ENCODE data around the gene PIK3CB. TPM values are rescaled to one million over a fixed set of nuclear protein-coding genes. Genes with fewer than 3 reads are reported as not detected.

PIK3CB gene
- total and polyA plus RNA-seq, 2 experiments from 2014 or later: 14.3 to 23.0 TPM

- Histone ChIP-seq H3K27me3 (no peaks in the 10 kb centered on the region), H2AFZ (no peak overlapping the region), H3K4me1 (ENCODE audit: insufficient read depth) (no peaks in the 10 kb centered on the region), H4K20me1 (ENCODE audit: insufficient read depth, poor library complexity, severe bottlenecking) (no peaks in the 10 kb centered on the region), H3K4me2 (no peak overlapping the region), H3K9me2 (replicated peaks; ENCODE audit: insufficient read depth) (no peaks in the 10 kb centered on the region), H3K4me3 (no peak overlapping the region), H3K27ac (no peak overlapping the region), H3K79me2 (no peaks in the 10 kb centered on the region), H3K36me3 (replicated peaks; ENCODE audit: insufficient read depth, low read depth) (no peaks in the 10 kb centered on the region), H3K9me3 (ENCODE audit: low read depth) (peaks cover 15% of the 10 kb centered on the region)
- TF ChIP-seq EZH2 (IDR thresholded peaks at IDR 0.05; ENCODE audit: borderline replicate concordance) (no peak), EZH2phosphoT487 (IDR thresholded peaks at IDR 0.05; ENCODE audit: low read depth, severe bottlenecking, unreplicated experiment) (no peak)
- TF ChIP-seq, protein P1, sequence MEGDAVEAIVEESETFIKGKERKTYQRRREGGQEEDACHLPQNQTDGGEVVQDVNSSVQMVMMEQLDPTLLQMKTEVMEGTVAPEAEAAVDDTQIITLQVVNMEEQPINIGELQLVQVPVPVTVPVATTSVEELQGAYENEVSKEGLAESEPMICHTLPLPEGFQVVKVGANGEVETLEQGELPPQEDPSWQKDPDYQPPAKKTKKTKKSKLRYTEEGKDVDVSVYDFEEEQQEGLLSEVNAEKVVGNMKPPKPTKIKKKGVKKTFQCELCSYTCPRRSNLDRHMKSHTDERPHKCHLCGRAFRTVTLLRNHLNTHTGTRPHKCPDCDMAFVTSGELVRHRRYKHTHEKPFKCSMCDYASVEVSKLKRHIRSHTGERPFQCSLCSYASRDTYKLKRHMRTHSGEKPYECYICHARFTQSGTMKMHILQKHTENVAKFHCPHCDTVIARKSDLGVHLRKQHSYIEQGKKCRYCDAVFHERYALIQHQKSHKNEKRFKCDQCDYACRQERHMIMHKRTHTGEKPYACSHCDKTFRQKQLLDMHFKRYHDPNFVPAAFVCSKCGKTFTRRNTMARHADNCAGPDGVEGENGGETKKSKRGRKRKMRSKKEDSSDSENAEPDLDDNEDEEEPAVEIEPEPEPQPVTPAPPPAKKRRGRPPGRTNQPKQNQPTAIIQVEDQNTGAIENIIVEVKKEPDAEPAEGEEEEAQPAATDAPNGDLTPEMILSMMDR (IDR thresholded peaks at IDR 0.05; ENCODE audit: poor library complexity): no peak
- WGBS (ENCODE audit: low lambda C conversion rate, missing lambda C conversion rate): 88% methylated on average over 4 of the region's 4 CpGs
- DNase-seq (ENCODE audit: low spot score): no peak
Measured at GRCh38 chr3:138642226-138642926, 192.4 kb downstream of the PIK3CB start.

- H3K79me2 ChIP-seq: no peaks in the 10 kb centered on the region
- H2AFZ ChIP-seq: no peak overlapping the region
- WGBS (ENCODE audit: low lambda C conversion rate, missing lambda C conversion rate): 88% methylated on average over 4 of the region's 4 CpGs
- no peak overlapping the region for H3K27ac ChIP-seq
- H3K4me3 ChIP-seq: no peak overlapping the region
- TF ChIP-seq, protein P1 (IDR thresholded peaks at IDR 0.05; ENCODE audit: poor library complexity): no peak
- no peak for TF ChIP-seq EZH2phosphoT487 (IDR thresholded peaks at IDR 0.05; ENCODE audit: low read depth, severe bottlenecking, unreplicated experiment)
- TF ChIP-seq EZH2 (IDR thresholded peaks at IDR 0.05; ENCODE audit: borderline replicate concordance): no peak
- no peaks in the 10 kb centered on the region for H4K20me1 ChIP-seq (ENCODE audit: insufficient read depth, poor library complexity, severe bottlenecking)
- no peaks in the 10 kb centered on the region for H3K9me2 ChIP-seq (replicated peaks; ENCODE audit: insufficient read depth)
- no peaks in the 10 kb centered on the region for H3K36me3 ChIP-seq (replicated peaks; ENCODE audit: insufficient read depth, low read depth)
- no peak overlapping the region for H3K4me2 ChIP-seq
- no peak for DNase-seq (ENCODE audit: low spot score)
- peaks cover 7% of the 10 kb centered on the region for H3K9me3 ChIP-seq (ENCODE audit: low read depth)
- H3K27me3 ChIP-seq: no peaks in the 10 kb centered on the region
- no peaks in the 10 kb centered on the region for H3K4me1 ChIP-seq (ENCODE audit: insufficient read depth)
Measured at GRCh38 chr3:138640537-138640936, 194.2 kb downstream of the PIK3CB start.

DNA sequence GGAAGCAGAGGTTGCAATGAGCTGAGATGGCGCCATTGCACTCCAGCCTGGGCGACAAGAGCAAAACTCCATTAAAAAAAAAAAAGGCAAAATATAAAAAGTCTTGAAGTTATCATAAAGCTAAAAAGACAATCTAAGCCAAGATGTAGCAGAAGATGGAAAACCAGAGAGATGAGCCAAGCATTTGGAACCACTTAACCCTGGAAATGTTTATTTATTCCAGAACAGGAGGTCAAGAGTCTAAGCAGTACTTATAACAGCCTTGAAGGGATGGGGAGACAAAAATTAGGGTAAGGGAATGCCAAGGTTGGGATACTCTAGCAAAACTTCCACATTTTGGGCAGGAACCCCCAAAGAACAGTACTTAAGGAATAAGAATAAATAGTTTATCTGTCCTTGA is 196.1 kb downstream of the PIK3CB start:
- 85% methylated on average over 2 of the region's 2 CpGs for WGBS (ENCODE audit: low lambda C conversion rate, missing lambda C conversion rate)
- H3K4me3 ChIP-seq: no peak overlapping the region
- no peak overlapping the region for H3K4me2 ChIP-seq
- no peaks in the 10 kb centered on the region for H3K27me3 ChIP-seq
- H3K79me2 ChIP-seq: no peaks in the 10 kb centered on the region
- TF ChIP-seq EZH2 (IDR thresholded peaks at IDR 0.05; ENCODE audit: borderline replicate concordance) (no peak), EZH2phosphoT487 (IDR thresholded peaks at IDR 0.05; ENCODE audit: low read depth, severe bottlenecking, unreplicated experiment) (no peak)
- TF ChIP-seq, protein P1 (IDR thresholded peaks at IDR 0.05; ENCODE audit: poor library complexity): no peak
- no peaks in the 10 kb centered on the region for H3K9me3 ChIP-seq (ENCODE audit: low read depth)
- no peaks in the 10 kb centered on the region for H4K20me1 ChIP-seq (ENCODE audit: insufficient read depth, poor library complexity, severe bottlenecking)
- no peak overlapping the region for H3K27ac ChIP-seq
- H3K36me3 ChIP-seq (replicated peaks; ENCODE audit: insufficient read depth, low read depth): no peaks in the 10 kb centered on the region
- no peak for DNase-seq (ENCODE audit: low spot score)
- no peaks in the 10 kb centered on the region for H3K9me2 ChIP-seq (replicated peaks; ENCODE audit: insufficient read depth)
- H2AFZ ChIP-seq: no peak overlapping the region
- no peaks in the 10 kb centered on the region for H3K4me1 ChIP-seq (ENCODE audit: insufficient read depth)

Data from hepatocyte (in vitro differentiated cells).